Measurements from ENCODE around the gene CALML5.

Gene CALML5

DNA sequence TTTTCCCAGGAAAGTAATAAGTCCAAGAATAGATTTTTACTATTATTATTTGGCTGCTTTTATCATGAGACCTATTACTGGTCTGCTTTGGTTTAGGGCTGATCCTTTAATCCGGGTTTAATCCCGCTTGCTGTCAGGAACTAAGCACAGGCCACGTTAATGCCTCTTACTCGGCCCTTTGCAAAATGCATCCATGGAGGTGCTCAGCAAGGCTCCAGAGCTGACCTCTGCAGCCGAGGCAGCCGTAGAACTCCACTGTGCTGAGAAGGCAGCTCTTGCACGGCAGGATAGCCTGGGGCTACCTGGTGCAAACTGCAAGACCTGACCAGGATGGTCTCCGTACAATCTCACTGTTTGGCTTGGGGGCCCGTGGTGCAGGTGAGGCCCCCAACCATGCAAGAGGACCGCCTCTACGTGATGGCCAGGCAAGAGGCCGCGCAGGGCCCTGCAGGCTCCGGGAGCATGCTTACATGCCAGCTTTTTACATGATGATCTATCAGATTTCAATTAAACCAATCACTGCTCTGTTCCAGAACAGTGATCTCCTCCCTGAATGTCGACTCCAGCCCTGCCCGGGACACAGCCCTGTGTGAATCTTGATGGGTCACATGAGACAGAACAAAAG lies 15.0 kb upstream of the CALML5 start:
- no peak for DNase-seq

DNA sequence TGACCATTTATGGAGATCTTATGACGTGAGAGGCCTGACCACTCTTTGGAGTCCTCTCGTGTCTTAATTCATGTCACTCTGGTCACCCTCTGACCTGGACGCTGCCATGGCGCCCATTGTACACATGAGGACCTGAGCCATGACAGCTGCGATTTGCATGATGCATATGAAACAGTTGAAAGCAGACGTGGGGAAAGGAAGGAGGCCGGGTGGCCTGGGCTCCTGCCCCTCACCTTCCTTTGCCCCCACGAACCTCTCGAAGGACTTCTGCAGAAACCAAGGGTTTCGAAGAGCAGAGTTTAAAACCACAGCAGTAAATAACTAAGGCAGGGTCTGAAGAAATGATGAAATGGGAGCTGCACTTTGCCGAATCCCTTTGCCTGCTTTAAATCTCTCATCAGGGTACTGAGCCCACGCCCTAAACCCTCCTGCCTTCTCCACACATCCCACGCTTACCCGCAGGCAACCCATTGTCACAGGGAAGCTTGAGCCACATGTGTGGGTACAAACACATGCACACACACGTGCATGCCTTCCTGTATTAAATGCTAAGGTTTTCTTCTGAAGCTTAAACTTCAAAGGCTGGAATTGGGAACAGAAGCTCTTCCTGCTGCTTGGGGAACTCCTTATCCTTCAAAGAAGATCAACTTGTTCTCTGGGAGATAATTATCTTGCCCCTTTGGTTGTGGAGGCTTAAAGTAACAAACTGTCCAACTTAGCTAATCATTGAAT lies 13.7 kb upstream of the CALML5 start:
- DNase-seq: no peak

DNA sequence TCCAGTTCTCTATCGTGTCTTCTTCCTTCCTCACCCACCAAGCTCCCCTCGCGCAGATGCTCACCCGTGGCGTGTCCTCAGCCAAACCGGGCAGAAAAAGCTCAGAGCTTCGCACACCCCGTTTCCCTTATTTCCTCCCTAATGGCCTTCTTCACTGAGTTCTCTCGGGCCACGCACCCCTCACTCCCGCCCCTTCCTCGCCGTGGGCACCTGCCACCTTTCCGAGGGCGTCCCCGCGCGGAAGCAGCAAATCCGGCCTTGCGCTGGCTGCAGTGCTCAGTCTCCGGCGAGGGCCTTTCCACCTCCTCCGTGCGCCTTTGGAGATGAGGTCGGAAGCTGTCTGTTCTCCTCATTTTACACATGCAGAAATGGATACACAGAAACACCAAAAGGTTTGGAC lies 13.0 kb upstream of the CALML5 start:
- DNase-seq: no peak

- no peak for DNase-seq
These were observed 12.5 kb upstream of the CALML5 start for GRCh38 chr10:5511885-5512280.

- DNase-seq: no peak
These were observed 12.0 kb upstream of the CALML5 start for GRCh38 chr10:5511231-5511884.

DNA sequence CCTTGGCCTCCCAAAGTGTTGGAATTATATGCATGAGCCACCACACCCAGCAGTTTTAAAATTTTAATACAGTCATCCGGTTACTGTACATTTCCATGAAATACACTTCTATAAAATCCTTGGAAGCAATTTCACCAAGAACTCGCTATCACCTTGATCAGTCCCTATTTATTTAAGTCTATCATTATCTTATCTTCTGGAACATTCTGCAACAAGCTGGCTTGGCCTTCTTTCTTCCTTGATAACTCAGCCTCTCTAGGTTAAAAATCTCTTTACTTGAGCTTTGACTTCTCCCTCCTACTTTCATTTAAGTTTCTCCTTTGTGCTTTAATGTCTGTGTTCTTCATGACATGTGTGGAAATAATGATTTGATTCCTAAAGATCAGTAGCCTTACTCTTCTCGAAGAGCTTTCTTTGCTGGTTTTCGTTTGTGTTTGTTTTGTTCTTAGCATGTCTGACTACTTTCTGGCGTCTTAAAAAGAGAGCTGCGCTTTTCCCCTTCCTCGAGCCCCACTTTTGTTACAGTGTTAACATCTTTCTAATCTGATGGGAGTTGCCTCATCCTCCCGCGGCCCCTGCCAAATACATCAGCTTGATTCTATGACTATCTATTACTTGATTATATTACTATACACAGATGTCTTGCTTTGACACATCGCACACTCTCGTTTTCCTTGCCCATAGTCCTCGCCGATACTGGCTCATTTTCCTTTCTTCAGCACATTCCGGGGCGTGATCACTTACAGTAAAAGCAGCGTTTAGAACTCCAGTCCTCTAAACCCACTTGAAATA lies 11.1 kb upstream of the CALML5 start:
- DNase-seq: no peak

GRCh38 chr10:5509691-5510090 lies 10.3 kb upstream of the CALML5 start:
- DNase-seq: no peak

DNA sequence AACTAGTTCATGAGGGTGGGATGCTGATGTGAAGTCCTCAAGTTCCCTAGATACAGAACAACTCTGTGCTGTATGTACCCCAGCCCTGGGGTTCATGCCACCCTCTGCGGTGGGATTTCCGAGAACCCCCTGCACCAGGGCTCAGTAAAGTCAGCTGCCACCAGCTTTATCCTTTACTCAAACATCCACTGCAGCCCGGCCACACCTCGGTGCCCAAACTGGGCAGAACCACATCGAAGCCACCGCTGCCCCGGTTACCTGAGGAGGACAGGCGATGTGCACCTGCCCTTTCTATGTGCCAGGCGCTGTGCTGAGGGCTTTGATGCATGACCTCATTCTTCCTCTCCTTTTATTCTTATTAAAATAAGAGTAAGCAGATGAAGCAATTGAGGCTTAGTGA lies 9.9 kb upstream of the CALML5 start:
- no peak for DNase-seq

DNA sequence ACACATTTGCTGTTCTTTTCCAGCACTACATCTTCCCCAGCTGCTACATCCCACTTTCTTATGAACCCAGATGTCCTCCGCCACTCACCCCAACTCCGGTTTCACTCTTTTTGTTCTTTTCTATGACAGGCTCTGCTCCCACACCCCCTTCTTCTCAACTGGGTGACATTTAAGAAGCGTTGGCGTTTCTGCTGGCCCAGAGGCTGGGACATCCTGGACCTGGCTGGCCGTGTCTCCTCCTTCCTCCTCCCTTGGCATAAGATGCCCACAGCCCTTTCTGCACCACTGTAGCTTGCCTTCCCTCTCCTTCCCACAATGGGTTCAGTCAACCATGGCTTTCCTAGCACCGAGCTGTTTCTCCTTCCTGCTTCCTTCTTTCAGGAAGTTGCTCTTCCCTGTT lies 9.4 kb upstream of the CALML5 start:
- no peak for DNase-seq

DNA sequence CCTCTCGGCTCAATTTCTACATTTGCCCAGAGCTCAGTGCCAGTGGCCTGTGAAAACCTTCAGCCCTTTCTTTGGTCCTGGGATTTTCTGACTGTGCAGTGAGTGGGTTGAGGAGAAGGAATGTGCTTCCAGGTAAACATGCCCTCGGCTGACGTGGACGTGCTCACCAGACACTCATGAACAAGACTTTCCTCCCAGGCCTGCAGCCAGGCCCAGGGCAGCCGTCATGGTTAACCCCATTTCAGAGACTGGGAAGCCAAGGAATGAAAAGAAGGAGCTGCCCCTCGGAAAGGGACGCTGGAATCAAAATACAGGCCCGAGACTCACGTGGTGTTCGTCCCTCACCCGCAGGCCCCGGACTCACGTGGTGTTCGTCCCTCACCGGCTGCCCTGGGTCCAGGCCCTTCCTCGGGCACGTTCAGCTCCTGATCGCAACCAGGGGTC lies 8.8 kb upstream of the CALML5 start:
- no peak for DNase-seq

DNA sequence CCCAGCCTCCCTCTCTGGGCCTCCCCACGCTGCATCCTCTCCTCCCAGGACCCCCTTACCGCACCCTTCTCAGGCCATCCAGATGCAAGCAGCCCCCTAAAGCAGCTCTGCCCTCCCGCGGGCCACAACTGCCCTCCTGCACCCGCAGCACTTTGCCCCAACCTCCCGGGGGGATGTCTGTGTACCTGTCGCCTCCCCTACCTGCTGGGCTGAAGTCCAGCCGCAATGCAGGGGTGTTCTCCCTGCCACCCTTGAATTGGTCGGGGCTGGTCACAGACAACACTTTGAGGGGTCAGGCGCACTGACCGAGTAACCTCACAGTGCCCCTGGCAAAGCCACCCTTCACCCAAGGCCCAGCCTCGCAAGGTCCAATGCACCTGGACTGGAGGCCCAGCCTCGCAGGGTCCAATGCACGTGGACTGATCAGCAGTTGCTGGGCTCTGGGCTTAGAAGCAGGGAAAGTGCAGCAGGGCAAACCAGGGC lies 8.3 kb upstream of the CALML5 start:
- no peak for DNase-seq

- no peak for DNase-seq
These were observed 7.6 kb upstream of the CALML5 start for GRCh38 chr10:5506751-5507648.

DNA sequence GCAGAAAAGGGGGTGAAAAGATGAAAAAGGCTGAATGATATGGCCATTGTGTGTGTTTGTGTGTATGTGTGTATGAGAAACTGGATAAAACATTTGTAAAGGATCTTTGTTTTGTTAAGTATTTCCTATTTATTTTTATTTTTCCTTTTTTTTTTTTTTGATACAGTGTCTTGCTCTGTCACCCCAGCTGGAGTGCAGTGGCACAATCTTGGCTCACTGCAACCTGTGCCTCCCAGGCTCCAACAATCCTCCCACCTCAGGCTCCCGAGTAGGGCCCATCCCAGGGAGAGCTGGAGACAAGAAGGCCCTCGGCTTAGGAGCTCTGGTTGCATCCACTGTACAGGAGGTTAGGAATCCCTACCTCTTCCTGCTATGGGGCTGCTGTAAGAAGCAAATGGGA lies 6.9 kb upstream of the CALML5 start:
- DNase-seq: no peak

DNA sequence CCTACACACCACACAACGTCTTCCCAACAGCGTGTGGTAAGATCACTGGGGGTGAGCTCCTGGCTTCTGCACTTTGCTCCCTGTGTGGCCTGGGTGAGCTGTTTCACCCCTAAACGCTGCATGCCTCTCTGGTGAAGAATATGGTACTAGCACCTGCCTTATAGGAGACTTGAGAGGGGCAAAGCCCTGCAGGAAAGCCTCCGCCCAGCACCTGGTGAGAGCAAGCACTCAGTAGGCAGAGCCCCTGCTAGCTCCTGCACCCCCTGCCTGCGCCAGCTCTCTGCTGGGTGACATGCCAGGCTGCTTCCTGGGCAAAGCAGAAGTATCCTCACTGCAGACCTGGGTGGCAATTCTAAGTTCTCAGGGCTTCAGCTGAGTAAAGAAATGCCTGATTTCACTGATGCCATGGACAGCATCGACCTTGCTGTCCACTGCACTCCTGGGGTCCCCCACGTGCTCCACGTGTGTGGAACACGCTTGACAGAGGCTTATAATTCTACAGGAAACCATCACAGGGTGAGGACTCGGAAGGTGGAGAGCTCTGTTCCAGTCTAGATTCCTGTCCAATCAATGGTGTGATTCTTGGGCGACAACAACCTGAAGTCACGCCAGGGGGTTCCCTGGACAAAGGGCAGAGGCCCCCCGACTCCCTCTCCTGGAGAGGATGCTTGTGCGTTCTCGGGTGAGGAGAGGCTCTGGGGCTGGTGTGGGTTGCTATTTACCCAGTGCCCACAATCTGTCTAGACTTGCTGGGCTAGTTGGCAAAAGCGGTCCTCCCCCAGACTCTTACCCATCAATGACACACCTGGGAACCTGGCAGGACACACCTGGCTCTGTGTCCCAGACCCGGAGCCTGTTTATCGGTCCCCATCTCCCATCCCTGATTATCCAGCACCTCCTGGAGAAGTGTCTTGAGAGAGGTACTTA lies 5.0 kb upstream of the CALML5 start:
- DNase-seq: no peak

DNA sequence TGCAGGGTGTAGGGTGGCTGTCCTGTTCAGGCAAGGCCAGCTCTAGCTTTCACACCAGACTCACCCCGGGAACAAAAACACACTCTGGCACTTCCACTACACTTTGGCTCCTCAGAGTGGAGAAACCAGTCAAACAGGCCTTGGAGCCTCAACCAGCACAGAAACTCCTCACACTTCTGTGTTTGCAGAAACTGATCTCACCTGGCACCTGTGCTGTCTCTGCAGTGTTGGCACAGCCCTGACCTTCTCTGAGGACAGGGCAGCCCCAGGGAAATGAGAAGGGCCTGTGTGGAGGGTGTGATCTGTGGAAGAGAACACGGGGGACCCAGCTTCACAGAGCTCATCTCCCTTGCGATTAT lies 4.1 kb upstream of the CALML5 start:
- DNase-seq: no peak

- no peak for DNase-seq
These were observed 3.5 kb upstream of the CALML5 start for GRCh38 chr10:5502571-5503476.

- no peak for DNase-seq
These were observed 2.7 kb upstream of the CALML5 start for GRCh38 chr10:5502061-5502521.

GRCh38 chr10:5500910-5501309 lies 1.5 kb upstream of the CALML5 start:
- no peak for DNase-seq

DNA sequence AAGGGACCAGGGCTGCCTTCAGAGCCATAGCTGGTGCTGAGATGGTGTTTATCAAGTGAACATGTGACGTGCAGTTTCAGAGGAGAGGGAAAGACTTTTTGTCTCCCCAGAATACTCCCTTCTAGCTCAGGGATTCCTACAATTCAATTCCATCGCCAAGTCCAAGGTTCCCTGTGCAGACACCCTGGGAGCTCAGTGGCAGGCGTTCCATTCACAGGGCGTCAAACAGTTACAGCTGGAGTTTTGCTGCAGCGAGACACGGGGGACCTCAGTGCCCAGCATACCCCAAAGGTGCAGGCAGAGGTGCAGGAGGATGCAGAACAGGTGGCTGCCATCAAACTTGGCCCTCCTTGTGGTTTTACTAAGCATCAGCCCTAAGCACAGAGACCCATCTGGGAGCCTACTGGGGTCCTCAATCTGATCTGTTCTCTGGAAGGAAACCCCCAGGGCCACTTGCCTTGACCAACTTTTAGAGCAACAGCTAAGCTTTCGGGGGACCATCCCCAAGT lies 846 bp upstream of the CALML5 start:
- no peak for DNase-seq
